Transverse colon (tissue), 4 donors: Measurements from ENCODE around the gene MUC21. TPM values are rescaled to one million over a fixed set of nuclear protein-coding genes. Genes with fewer than 3 reads are reported as not detected.

Experiments
- DNase-seq: peaks from one replicate; pipeline ENCODE4 v3.0.0-alpha.2; 2019
- H3K27ac ChIP-seq, 4 donors: fragments of 200-600 bp; sonication (generic); 2 replicates each; pipeline ENCODE4 v1.5.1; 2016 to 2018; ENCODE audit warnings: inconsistent platforms in 4 of 4
- H3K27me3 ChIP-seq: fragments of 200-600 bp; sonication (generic); 2 replicates; pipeline ENCODE4 v1.5.1; 2017; ENCODE audit warnings: inconsistent platforms
- H3K36me3 ChIP-seq, 4 donors: fragments of 200-600 bp; sonication (generic); 2 replicates each; pipeline ENCODE4 v1.5.1; 2017 to 2019; ENCODE audit warnings: inconsistent platforms in 4 of 4
- H3K4me1 ChIP-seq, 4 donors: fragments of 200-600 bp; sonication (generic); 2 replicates each; pipeline ENCODE4 v1.5.1; 2017 to 2020; ENCODE audit warnings: inconsistent platforms in 4 of 4
- H3K4me3 ChIP-seq, 4 donors: fragments of 200-600 bp; sonication (generic); 1 replicate in 1 of 4; 2 replicates in 3 of 4; pipeline versions ENCODE4 v1.5.1 to v1.6.1; 2017 to 2019; ENCODE audit warnings: inconsistent platforms in 4 of 4
- H3K9me3 ChIP-seq, 2 donors: fragments of 200-600 bp; sonication (generic); 2 replicates each; pipeline ENCODE4 v1.5.1; 2017 to 2019; ENCODE audit warnings: inconsistent platforms in 2 of 2
- EP300 ChIP-seq: sonication (generic); formaldehyde crosslinking; IDR thresholded peaks from one replicate; pipeline ENCODE4 v1.6.1; 2017; ENCODE audit warnings: antibody characterized with exemption, low read depth
- POLR2A ChIP-seq: fragments of 450-650 bp; IDR thresholded peaks from one replicate; pipeline ENCODE4 v1.6.1; 2016; ENCODE audit warnings: antibody characterized with exemption, mild to moderate bottlenecking, moderate library complexity
- POLR2AphosphoS5 ChIP-seq, 3 donors: sonication (generic); formaldehyde crosslinking; IDR thresholded peaks; one replicate each; pipeline ENCODE4 v1.6.1; 2016; ENCODE audit warnings: antibody characterized with exemption in 3 of 3
- WGBS, 2 donors: methylation state at CpG; one replicate each; pipeline ENCODE4 v1.1.5; 2018; ENCODE audit warnings: low coverage in 1 of 2; 5-methylcytosine and 5-hydroxymethylcytosine counted together
- in situ Hi-C, 4 donors: fragments of 200-750 bp; cut with MboI; loops; one replicate each; pipeline versions ENCODE4 v1.15.0 to v1.15.1; 2017; ENCODE audit warnings: low sequenced_read_pairs in 3 of 4, low pct_ligation_motif_present in 1 of 4, low pct_unique_long_range_greater_than_20kb in 1 of 4
- intact Hi-C: fragments of 100-400 bp; cut with DNase I; formaldehyde crosslinking; loops from one replicate; pipeline ENCODE4 v1.15.1; 2023; ENCODE audit warnings: low total_unique reads
- total RNA-seq, 4 donors: library from RNA; depleted of rRNA; stranded (reverse); fragments of >200 nt; gene quantifications; one replicate each; pipeline ENCODE4 v1.1.0, GENCODE V29; 2016
- TF ChIP-seq, protein P1 (sequence below), 5 experiments: fragments of 200-600 bp in 3 of 5; fragments of 450-650 bp in 2 of 5; sonication (generic) in 3 of 5; IDR thresholded peaks; 1 replicate in 2 of 5; 2 replicates in 3 of 5; pipeline ENCODE4 v1.5.1; 2016 to 2017; ENCODE audit warnings: antibody characterized with exemption in 5 of 5, inconsistent platforms in 3 of 5, mild to moderate bottlenecking in 2 of 5, moderate library complexity in 1 of 5

MUC21 gene
- total RNA-seq, 4 donors from 2014 or later, result not detected

DNA sequence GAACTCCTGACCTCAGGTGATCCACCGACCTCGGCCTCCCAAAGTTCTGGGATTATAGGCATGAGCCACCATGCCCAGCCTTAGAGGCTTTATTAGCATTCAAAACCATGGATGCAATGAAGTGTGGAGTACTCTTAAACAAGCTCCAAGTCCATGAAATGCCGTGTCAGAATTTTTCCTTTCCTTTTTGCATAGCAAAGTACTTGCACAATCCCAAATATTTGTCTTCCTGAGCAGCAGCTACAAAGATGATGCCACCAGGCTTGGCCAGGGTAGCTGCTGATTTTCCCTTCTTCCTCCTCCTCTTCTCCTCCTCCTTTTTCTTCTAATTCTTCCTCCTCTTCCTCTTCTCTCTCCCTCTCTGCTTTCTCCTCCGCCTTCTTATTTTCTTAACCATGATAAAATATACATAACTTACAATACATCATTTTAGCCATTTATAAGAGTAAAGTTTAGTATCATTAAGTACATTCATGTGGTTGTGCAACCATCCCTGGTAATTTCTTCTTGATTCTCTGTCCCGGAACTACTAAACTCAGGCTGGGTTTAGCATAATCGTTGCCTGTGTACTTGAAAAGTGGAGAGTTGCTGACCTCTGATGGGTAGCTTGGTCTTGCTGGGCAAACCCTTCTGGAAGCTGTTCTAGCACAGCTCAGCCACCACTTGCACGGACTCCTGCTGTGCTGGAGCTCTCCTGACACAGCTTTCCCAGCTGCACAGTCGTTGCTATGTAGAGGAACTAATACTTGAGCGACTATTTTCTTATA lies 22.4 kb upstream of the MUC21 start:
- Histone ChIP-seq H3K27me3 (peaks cover 49% of the 10 kb centered on the region), H3K27ac (no peak overlapping the region), H3K36me3 (no peaks in the 10 kb centered on the region), H3K9me3 (no peaks in the 10 kb centered on the region), H3K4me3 (no peak overlapping the region), H3K4me1 (peaks cover 0 to 4% (median 2%) of the 10 kb centered on the region in 4 donors)
- 67 to 73% methylated on average over 9 of the region's 9 CpGs for WGBS, 2 donors
- no peak for DNase-seq
- intact Hi-C loops (no loop called here), in situ Hi-C loops (no loop called here)
- TF ChIP-seq POLR2AphosphoS5 (IDR thresholded peaks at IDR 0.05), result no peak
- TF ChIP-seq POLR2A, result no peak
- TF ChIP-seq, protein P1, sequence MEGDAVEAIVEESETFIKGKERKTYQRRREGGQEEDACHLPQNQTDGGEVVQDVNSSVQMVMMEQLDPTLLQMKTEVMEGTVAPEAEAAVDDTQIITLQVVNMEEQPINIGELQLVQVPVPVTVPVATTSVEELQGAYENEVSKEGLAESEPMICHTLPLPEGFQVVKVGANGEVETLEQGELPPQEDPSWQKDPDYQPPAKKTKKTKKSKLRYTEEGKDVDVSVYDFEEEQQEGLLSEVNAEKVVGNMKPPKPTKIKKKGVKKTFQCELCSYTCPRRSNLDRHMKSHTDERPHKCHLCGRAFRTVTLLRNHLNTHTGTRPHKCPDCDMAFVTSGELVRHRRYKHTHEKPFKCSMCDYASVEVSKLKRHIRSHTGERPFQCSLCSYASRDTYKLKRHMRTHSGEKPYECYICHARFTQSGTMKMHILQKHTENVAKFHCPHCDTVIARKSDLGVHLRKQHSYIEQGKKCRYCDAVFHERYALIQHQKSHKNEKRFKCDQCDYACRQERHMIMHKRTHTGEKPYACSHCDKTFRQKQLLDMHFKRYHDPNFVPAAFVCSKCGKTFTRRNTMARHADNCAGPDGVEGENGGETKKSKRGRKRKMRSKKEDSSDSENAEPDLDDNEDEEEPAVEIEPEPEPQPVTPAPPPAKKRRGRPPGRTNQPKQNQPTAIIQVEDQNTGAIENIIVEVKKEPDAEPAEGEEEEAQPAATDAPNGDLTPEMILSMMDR (IDR thresholded peaks at IDR 0.05), result no peak
- TF ChIP-seq EP300, result no peak

DNA sequence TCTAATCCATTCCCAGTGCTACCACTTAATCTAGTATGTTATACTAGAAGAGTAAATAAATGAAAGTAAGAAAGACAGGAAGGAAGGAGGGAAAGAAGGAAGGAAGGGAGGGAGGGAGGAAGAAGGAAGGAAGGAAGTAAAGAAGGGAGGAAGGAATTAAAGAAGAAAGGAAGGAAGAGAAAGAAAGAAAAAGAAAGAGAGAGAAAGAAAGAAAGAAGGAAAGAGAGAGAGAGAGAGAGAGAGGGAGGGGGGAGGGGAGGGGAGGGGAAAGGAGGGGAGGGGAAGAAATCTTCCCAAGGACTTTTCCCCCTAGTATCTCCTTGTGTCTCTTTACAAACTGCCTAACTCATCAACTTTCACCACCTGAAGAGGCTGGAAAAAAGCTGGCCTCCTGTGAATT lies 20.8 kb upstream of the MUC21 start:
- Histone ChIP-seq H3K9me3 (no peaks in the 10 kb centered on the region), H3K27ac (no peak overlapping the region), H3K4me1 (no peaks in the 10 kb centered on the region), H3K4me3 (no peak overlapping the region), H3K27me3 (peaks cover 32% of the 10 kb centered on the region), H3K36me3 (no peaks in the 10 kb centered on the region)
- TF ChIP-seq EP300, result no peak
- TF ChIP-seq, protein P1 (IDR thresholded peaks at IDR 0.05), result no peak
- no peak for TF ChIP-seq POLR2A
- no peak for TF ChIP-seq POLR2AphosphoS5 (IDR thresholded peaks at IDR 0.05)
- DNase-seq, result no peak
- intact Hi-C loops, result no loop called here
- in situ Hi-C loops, result no loop called here

DNA sequence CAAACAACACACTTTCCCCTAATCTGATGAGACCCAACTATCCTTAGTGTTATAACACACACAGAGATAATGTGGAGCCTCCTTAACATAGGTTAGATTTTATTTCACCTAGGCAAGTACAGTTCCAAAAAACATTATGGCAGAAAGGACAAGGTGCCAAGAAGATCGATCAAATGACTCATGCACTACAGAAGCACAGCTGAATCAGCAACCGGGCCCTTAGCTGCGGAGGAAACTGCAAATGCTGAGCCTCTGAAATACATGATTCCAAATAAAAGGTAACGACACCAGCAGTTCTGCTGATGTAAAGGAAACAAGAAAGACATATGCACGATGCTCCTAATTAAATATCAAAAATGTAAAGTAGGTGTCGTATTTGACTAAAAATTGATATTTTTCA lies 19.9 kb upstream of the MUC21 start:
- TF ChIP-seq POLR2AphosphoS5 (IDR thresholded peaks at IDR 0.05), result no peak
- TF ChIP-seq POLR2A, result no peak
- TF ChIP-seq EP300, result no peak
- TF ChIP-seq, protein P1 (IDR thresholded peaks at IDR 0.05), result no peak
- 70 to 80% methylated on average over 6 of the region's 6 CpGs for WGBS, 2 donors
- Histone ChIP-seq H3K27me3 (peaks cover 23% of the 10 kb centered on the region), H3K4me3 (no peak overlapping the region), H3K9me3 (no peaks in the 10 kb centered on the region), H3K36me3 (no peaks in the 10 kb centered on the region), H3K27ac (no peak overlapping the region), H3K4me1 (no peaks in the 10 kb centered on the region)
- no peak for DNase-seq
- in situ Hi-C loops (no loop called here), intact Hi-C loops (no loop called here)

DNA sequence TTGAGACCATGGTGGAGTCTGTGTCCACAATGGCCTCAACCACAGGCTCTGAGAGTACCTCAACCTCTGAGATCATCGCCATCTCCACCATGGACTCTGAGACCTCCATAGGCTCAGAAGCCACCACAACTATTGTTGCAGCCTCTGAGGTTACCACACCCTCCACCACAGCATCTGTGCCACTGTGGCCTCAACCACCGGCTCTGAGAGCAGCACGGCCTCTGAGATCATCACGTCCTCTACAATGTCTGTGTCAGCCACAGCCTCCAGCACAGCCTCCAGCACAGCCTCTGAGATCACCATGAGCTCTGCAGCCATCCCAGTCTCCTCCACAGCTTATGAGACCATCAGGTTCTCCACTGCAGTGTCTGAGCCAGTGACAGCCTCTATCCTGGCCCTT lies 19.4 kb upstream of the MUC21 start:
- no peak for DNase-seq
- no peak for TF ChIP-seq POLR2A
- TF ChIP-seq, protein P1 (IDR thresholded peaks at IDR 0.05), result no peak
- TF ChIP-seq EP300, result no peak
- no peak for TF ChIP-seq POLR2AphosphoS5 (IDR thresholded peaks at IDR 0.05)
- H3K4me1 ChIP-seq, result no peaks in the 10 kb centered on the region
- H3K9me3 ChIP-seq, result no peaks in the 10 kb centered on the region
- intact Hi-C loops, result no loop called here
- no peak overlapping the region for H3K4me3 ChIP-seq
- H3K36me3 ChIP-seq, result no peaks in the 10 kb centered on the region
- in situ Hi-C loops, result no loop called here
- H3K27me3 ChIP-seq, result peaks cover 19% of the 10 kb centered on the region
- 83% methylated on average over 4 of the region's 4 CpGs; no CpG with 5 or more reads in 1 of the 2 donors for WGBS, 2 donors
- H3K27ac ChIP-seq, result no peak overlapping the region
